GM18508 (cell line): ENCODE measurements around the gene TMEM38A.
"Not testable (repeated sequence)": the region's sequence is repeated elsewhere in the genome, so short reads cannot be mapped to it uniquely, and the experiment has no call there.

ENCODE experiments used
- ATAC-seq: cut with Tn5 transposase; IDR thresholded peaks from one replicate; pipeline ENCODE4 v1.9.1; 2021; ENCODE audit warnings: moderate number of reproducible peaks; ENCODE audit not compliant: insufficient read depth, unreplicated experiment

Gene TMEM38A

GRCh38 chr19:16631465-16631864, 29.5 kb upstream of the TMEM38A start:
- ATAC-seq = no peak

GRCh38 chr19:16637535-16637934, 23.4 kb upstream of the TMEM38A start:
- ATAC-seq = no peak

GRCh38 chr19:16638666-16639065, 22.3 kb upstream of the TMEM38A start:
- ATAC-seq = no peak

- no peak for ATAC-seq
These were observed 20.0 kb upstream of the TMEM38A start for GRCh38 chr19:16640951-16641350.

- ATAC-seq = no peak
These were observed 19.2 kb upstream of the TMEM38A start for GRCh38 chr19:16641695-16642094.

- no peak for ATAC-seq
These were observed 15.8 kb upstream of the TMEM38A start for GRCh38 chr19:16645140-16645539.

- no peak for ATAC-seq
These were observed 11.2 kb upstream of the TMEM38A start for GRCh38 chr19:16649734-16650133.

GRCh38 chr19:16650821-16651220, 10.1 kb upstream of the TMEM38A start:
- no peak for ATAC-seq

GRCh38 chr19:16651421-16652188, 9.3 kb upstream of the TMEM38A start:
- not testable (repeated sequence) for ATAC-seq

GRCh38 chr19:16652854-16653253, 8.1 kb upstream of the TMEM38A start:
- ATAC-seq = no peak

- no peak for ATAC-seq
These were observed 6.8 kb upstream of the TMEM38A start for GRCh38 chr19:16654140-16654539.

- ATAC-seq = no peak
These were observed 6.3 kb upstream of the TMEM38A start for GRCh38 chr19:16654627-16655026.

GRCh38 chr19:16655727-16656126, 5.2 kb upstream of the TMEM38A start:
- ATAC-seq = no peak

GRCh38 chr19:16657384-16657783, 3.6 kb upstream of the TMEM38A start:
- ATAC-seq = no peak

- no peak for ATAC-seq
These were observed 1.5 kb upstream of the TMEM38A start for GRCh38 chr19:16659464-16659831.

GRCh38 chr19:16659832-16660708, 869 bp upstream of the TMEM38A start, which contains the start of gene SMIM7:
TSS of gene SMIM7 (minus strand) at chr19:16660144. CDS start at chr19:16660110, 34 bp downstream.
- ATAC-seq = peak; percentile 46

GRCh38 chr19:16661480-16662034, 618 bp downstream of the TMEM38A start:
- ATAC-seq = no peak

GRCh38 chr19:16668176-16668575, 7.2 kb downstream of the TMEM38A start:
- no peak for ATAC-seq

- ATAC-seq = not testable (repeated sequence)
These were observed 7.8 kb downstream of the TMEM38A start for GRCh38 chr19:16668702-16669101.

GRCh38 chr19:16670291-16670690, 9.4 kb downstream of the TMEM38A start:
- ATAC-seq = no peak

GRCh38 chr19:16671652-16672274, 10.8 kb downstream of the TMEM38A start:
- no peak for ATAC-seq
